IMR-90 (cell line): ENCODE data around the gene SLC38A8. TPM values are rescaled to one million over a fixed set of nuclear protein-coding genes. Genes with fewer than 3 reads are reported as not detected.

Source experiments
- ATAC-seq: fragments of 200-7000 bp; cut with Tn5 transposase; 2 replicates; pipeline ENCODE4 v1.9.1; 2020; ENCODE audit warnings: low read depth, mild to moderate bottlenecking, moderate library complexity
- BruUV-seq: library from RNA; stranded (reverse); fragments of 400-500 nt; replicated peaks from 2 replicates; lab custom pipeline; 2021; lab: Mats Ljungman, UMichigan
- CTCF ChIA-PET: fragments of 300-600 bp; formaldehyde crosslinking; extraction: SDS; loops from one replicate; lab custom pipeline; 2021; ENCODE audit warnings: antibody characterized with exemption; lab: Yijun Ruan, JAX
- POLR2A ChIA-PET: fragments of 300-600 bp; sonication (Branson Sonifier 250); formaldehyde crosslinking; loops from one replicate; lab custom pipeline; 2022; ENCODE audit warnings: antibody characterized with exemption; ENCODE audit not compliant: unreplicated experiment; lab: Charles Lee
- DNase-seq: peaks from one replicate; pipeline ENCODE4 v3.0.0; 2013
- H2AFZ ChIP-seq: replicated peaks from 2 replicates; pipeline ENCODE3; 2013; ENCODE audit warnings: low read length, mild to moderate bottlenecking; ENCODE audit not compliant: poor library complexity
- H2AK5ac ChIP-seq: 2 replicates; pipeline ENCODE4 v1.6.1; 2013; ENCODE audit warnings: low read depth, low read length, inconsistent platforms
- H2AK9ac ChIP-seq: replicated peaks from 2 replicates; pipeline ENCODE3; 2013; ENCODE audit warnings: mild to moderate bottlenecking, low read depth, low read length, moderate library complexity; ENCODE audit not compliant: poor library complexity
- H2BK120ac ChIP-seq: 2 replicates; pipeline ENCODE4 v1.6.1; 2013; ENCODE audit warnings: low read depth, low read length, inconsistent platforms
- H2BK15ac ChIP-seq: 3 replicates; pipeline ENCODE4 v1.6.1; 2013; ENCODE audit warnings: low read depth, low read length, inconsistent platforms
- H2BK20ac ChIP-seq: 2 replicates; pipeline ENCODE4 v1.6.1; 2013; ENCODE audit warnings: low read depth, mild to moderate bottlenecking, inconsistent platforms, low read length, moderate library complexity
- H2BK5ac ChIP-seq: 2 replicates; pipeline ENCODE4 v1.6.1; 2013; ENCODE audit warnings: mild to moderate bottlenecking, low read depth, low read length, inconsistent platforms; ENCODE audit not compliant: poor library complexity, severe bottlenecking
- H3K14ac ChIP-seq: replicated peaks from 2 replicates; pipeline ENCODE4 v1.6.1; 2013; ENCODE audit warnings: low read depth, low read length, inconsistent platforms
- H3K18ac ChIP-seq: 2 replicates; pipeline ENCODE4 v1.6.1; 2013; ENCODE audit warnings: low read depth, low read length, control low read depth
- H3K23ac ChIP-seq: 2 replicates; pipeline ENCODE4 v1.6.1; 2013; ENCODE audit warnings: low read depth, low read length, inconsistent platforms
- H3K27ac ChIP-seq: 2 replicates; pipeline ENCODE4 v1.5.1; 2013; ENCODE audit warnings: mild to moderate bottlenecking, control low read depth, low read length; ENCODE audit not compliant: insufficient read depth
- H3K27me3 ChIP-seq: 2 replicates; pipeline ENCODE4 v1.6.1; 2013; ENCODE audit warnings: low read length; ENCODE audit not compliant: control insufficient read depth, insufficient read depth
- H3K36me3 ChIP-seq: 2 replicates; pipeline ENCODE4 v1.6.1; 2013; ENCODE audit warnings: low read length, mixed read lengths; ENCODE audit not compliant: control insufficient read depth, insufficient read depth
- H3K4ac ChIP-seq: 2 replicates; pipeline ENCODE4 v1.6.1; 2013; ENCODE audit warnings: low read depth, low read length, inconsistent platforms
- H3K4me1 ChIP-seq: 2 replicates; pipeline ENCODE4 v1.6.1; 2013; ENCODE audit warnings: low read length, mixed read lengths; ENCODE audit not compliant: control insufficient read depth, insufficient read depth
- H3K4me2 ChIP-seq: 2 replicates; pipeline ENCODE4 v1.6.1; 2013; ENCODE audit warnings: low read depth, mild to moderate bottlenecking, control low read depth, low read length, moderate library complexity
- H3K4me3 ChIP-seq: 2 replicates; pipeline ENCODE4 v1.5.1; 2013; ENCODE audit warnings: low read depth, mild to moderate bottlenecking, control low read depth, low read length, moderate library complexity; ENCODE audit not compliant: insufficient read depth
- H3K56ac ChIP-seq: 2 replicates; pipeline ENCODE4 v1.6.1; 2013; ENCODE audit warnings: low read length, inconsistent platforms; ENCODE audit not compliant: insufficient read depth; ENCODE audit errors: extremely low read depth
- H3K79me1 ChIP-seq, 2 experiments: 2 replicates each; pipeline ENCODE4 v1.6.1; 2013; ENCODE audit warnings: low read length in 2 of 2, inconsistent platforms in 1 of 2, low read depth in 1 of 2
- H3K9ac ChIP-seq: 2 replicates; pipeline ENCODE4 v1.6.1; 2013; ENCODE audit warnings: low read depth, low read length, control low read depth
- H3K9me1 ChIP-seq: 2 replicates; pipeline ENCODE4 v1.6.1; 2013; ENCODE audit warnings: low read length, inconsistent platforms; ENCODE audit not compliant: insufficient read depth
- H3K9me3 ChIP-seq: 2 replicates; pipeline ENCODE4 v1.6.1; 2013; ENCODE audit warnings: low read length; ENCODE audit not compliant: control insufficient read depth, insufficient read depth
- H4K20me1 ChIP-seq: 2 replicates; pipeline ENCODE4 v1.6.1; 2013; ENCODE audit warnings: low read length, inconsistent platforms; ENCODE audit not compliant: insufficient read depth
- H4K5ac ChIP-seq: 2 replicates; pipeline ENCODE4 v1.6.1; 2013; ENCODE audit warnings: mild to moderate bottlenecking, low read depth, low read length, control low read depth
- H4K8ac ChIP-seq, 2 experiments: 2 replicates each; pipeline ENCODE4 v1.6.1; 2013; ENCODE audit warnings: low read depth in 2 of 2, low read length in 2 of 2, control low read depth in 1 of 2, inconsistent platforms in 1 of 2
- H4K91ac ChIP-seq: 2 replicates; pipeline ENCODE4 v1.6.1; 2013; ENCODE audit warnings: low read depth, low read length, inconsistent platforms; ENCODE audit not compliant: insufficient read depth
- BHLHE40 ChIP-seq: fragments of 150-350 bp; IDR thresholded peaks from 2 replicates; pipeline ENCODE4 v1.6.1; 2016; ENCODE audit warnings: mild to moderate bottlenecking, low read depth, low read length
- MAZ ChIP-seq: IDR thresholded peaks from 2 replicates; pipeline ENCODE4 v1.6.1; 2012; ENCODE audit warnings: low read depth, mild to moderate bottlenecking, low read length, improper control_type of control experiment, moderate library complexity, borderline replicate concordance
- NFE2L2 ChIP-seq: fragments of 150-350 bp; IDR thresholded peaks from 2 replicates; pipeline ENCODE4 v1.6.1; 2016; ENCODE audit warnings: low read depth, mild to moderate bottlenecking, low read length
- WGBS, 2 experiments: methylation state at CpG; one replicate each; pipeline versions ENCODE4 v1.1.5 to v1.1.7; 2013; ENCODE audit warnings: missing lambda C conversion rate in 2 of 2; ENCODE audit not compliant: insufficient read length in 1 of 2; ENCODE audit errors: extremely low coverage in 2 of 2; 5-methylcytosine and 5-hydroxymethylcytosine counted together
- dilution Hi-C: fragments of 300-500 bp; cut with HindIII; formaldehyde crosslinking; loops from one replicate; pipeline ENCODE4 v1.14.3; 2018; ENCODE audit warnings: low sequenced_read_pairs; ENCODE audit not compliant: unreplicated experiment
- in situ Hi-C: fragments of 300-500 bp; cut with MboI; formaldehyde crosslinking; loops from 3 replicates; pipeline ENCODE4 v1.14.3; 2019; ENCODE audit warnings: low sequenced_read_pairs, inconsistent platforms, mixed read lengths
- intact Hi-C: fragments of 100-400 bp; cut with micrococcal nuclease; formaldehyde crosslinking; loops from 2 replicates; pipeline ENCODE4 v1.10.0; 2022
- polyA plus RNA-seq, 3 experiments: library from polyadenylated mRNA; depleted of rRNA; stranded (reverse); fragments of >200 nt; gene quantifications; 2 replicates each; pipeline ENCODE4 v1.2.3, GENCODE V29; 2012; ENCODE audit warnings: low replicate concordance in 1 of 3
- total RNA-seq: library from RNA; depleted of rRNA; stranded (reverse); fragments of >200 nt; gene quantifications from 2 replicates; pipeline ENCODE4 v1.2.3, GENCODE V29; 2012

SLC38A8 gene
- total and polyA plus RNA-seq, 2 of the 4 experiments (the other 2 are of a cell fraction), result not detected

DNA sequence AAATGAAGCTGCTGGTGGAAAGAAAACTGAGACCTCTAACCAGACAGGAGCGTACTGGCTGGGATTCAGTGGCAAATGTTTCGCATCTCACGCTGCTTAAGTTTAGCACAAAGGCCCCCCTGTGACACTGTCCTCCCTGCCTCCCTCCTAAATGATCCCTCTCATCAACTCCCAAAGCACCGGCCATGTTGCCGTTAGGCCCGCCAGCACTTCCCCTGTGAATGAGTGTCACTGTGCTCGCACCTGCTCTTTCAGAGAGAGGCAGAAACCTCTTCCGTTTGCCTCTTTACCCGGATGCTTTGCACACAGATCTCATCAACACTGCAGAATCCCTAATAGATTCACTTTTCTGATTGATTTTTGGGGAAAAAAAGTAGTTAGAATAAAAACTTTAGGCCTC, 47.6 kb upstream of the SLC38A8 start:
- H2AFZ ChIP-seq, result no peak overlapping the region
- dilution Hi-C loops, result no loop called here
- H2BK5ac ChIP-seq, result no peak overlapping the region
- no peaks in the 10 kb centered on the region for H3K4me1 ChIP-seq
- in situ Hi-C loops, result no loop called here
- H2BK120ac ChIP-seq, result no peak overlapping the region
- ATAC-seq (no peak), DNase-seq (no peak)
- no peak overlapping the region for H3K23ac ChIP-seq
- H3K4ac ChIP-seq, result no peak overlapping the region
- H3K4me3 ChIP-seq, result no peak overlapping the region
- no peak overlapping the region for H4K5ac ChIP-seq
- intact Hi-C loops, result no loop called here
- H2BK20ac ChIP-seq, result no peak overlapping the region
- H3K56ac ChIP-seq, result no peak overlapping the region
- H4K20me1 ChIP-seq, result 0 out of 2 replicates have a peak, but pooled peaks cover 2% of the 10 kb centered on the region
- no TSS peak for BruUV-seq
- no peaks in the 10 kb centered on the region for H3K9me3 ChIP-seq
- H2AK5ac ChIP-seq, result no peak overlapping the region
- H3K4me2 ChIP-seq, result no peak overlapping the region
- ChIA-PET CTCF (interaction anchor here (1.2 kb wide), 1 partner anchor 25 kb away, joined by 3 read pairs; no protein-coding TSS in a partner anchor), POLR2A (no interaction called here)
- TF ChIP-seq BHLHE40, result no peak
- TF ChIP-seq MAZ, result no peak
- TF ChIP-seq NFE2L2, result no peak
- H3K27ac ChIP-seq, result no peak overlapping the region
- no peak overlapping the region for H2BK15ac ChIP-seq
- no peak overlapping the region for H3K14ac ChIP-seq
- no peak overlapping the region for H3K18ac ChIP-seq
- H4K91ac ChIP-seq, result no peak overlapping the region
- H3K9me1 ChIP-seq, result no peaks in the 10 kb centered on the region
- peaks cover 0 to 2% of the 10 kb centered on the region in 2 experiments; a peak in 1 of 4 replicates for H3K79me1 ChIP-seq
- H3K27me3 ChIP-seq, result no peaks in the 10 kb centered on the region
- H3K36me3 ChIP-seq, result peaks cover 60% of the 10 kb centered on the region
- no peak overlapping the region for H4K8ac ChIP-seq
- H3K9ac ChIP-seq, result no peak overlapping the region
- WGBS, 2 experiments, result no CpG with 5 or more reads among the region's 9 CpGs
- no peak overlapping the region for H2AK9ac ChIP-seq
